WTC11 (cell line): ENCODE measurements around the gene OR13C3. TPM values are rescaled to one million over a fixed set of nuclear protein-coding genes. Genes with fewer than 3 reads are reported as not detected.

ENCODE experiments used
- ATAC-seq: fragments of 200-7000 bp; cut with Tn5 transposase; 2 replicates; pipeline ENCODE4 v1.10.0; 2021; ENCODE audit warnings: mild to moderate bottlenecking, moderate library complexity
- CTCF ChIA-PET: fragments of 300-600 bp; sonication (Branson Sonifier 250); formaldehyde crosslinking; loops from one replicate; lab custom pipeline; 2021; ENCODE audit warnings: antibody characterized with exemption; lab: Charles Lee
- POLR2A ChIA-PET: fragments of 350-600 bp; sonication (Branson Sonifier 250); formaldehyde crosslinking; loops from one replicate; lab custom pipeline; 2021; ENCODE audit warnings: antibody characterized with exemption; lab: Charles Lee
- DNase-seq: peaks from one replicate; pipeline ENCODE4 v3.0.0; 2021; ENCODE audit warnings: low spot score
- H3K27ac Mint-ChIP-seq: 2 replicates; pipeline ENCODE4 v1.8.0; 2021; ENCODE audit warnings: mixed read lengths
- H3K27me3 Mint-ChIP-seq: 2 replicates; pipeline ENCODE4 v1.8.0; 2021; ENCODE audit warnings: low read depth, mild to moderate bottlenecking, moderate library complexity, mixed read lengths
- H3K36me3 Mint-ChIP-seq: 2 replicates; pipeline ENCODE4 v1.8.0; 2021; ENCODE audit warnings: mixed read lengths
- H3K4me1 Mint-ChIP-seq: 2 replicates; pipeline ENCODE4 v1.8.0; 2022; ENCODE audit warnings: mixed read lengths
- H3K4me3 Mint-ChIP-seq: 2 replicates; pipeline ENCODE4 v1.8.0; 2021; ENCODE audit warnings: mild to moderate bottlenecking, moderate library complexity, mixed read lengths
- H3K9me3 Mint-ChIP-seq: 2 replicates; pipeline ENCODE4 v1.8.0; 2021; ENCODE audit warnings: mixed read lengths
- FOXK1 ChIP-seq: sonication (generic); formaldehyde crosslinking; IDR thresholded peaks from 2 replicates; pipeline ENCODE4 v1.8.0; 2022; ENCODE audit warnings: mild to moderate bottlenecking, moderate library complexity, missing genetic modification reagents
- JUN ChIP-seq: sonication (generic); formaldehyde crosslinking; IDR thresholded peaks from 2 replicates; pipeline ENCODE4 v1.8.0; 2023; ENCODE audit warnings: mild to moderate bottlenecking, missing genetic modification reagents
- MAX ChIP-seq: sonication (generic); formaldehyde crosslinking; IDR thresholded peaks from 2 replicates; pipeline ENCODE4 v1.8.0; 2022; ENCODE audit warnings: mild to moderate bottlenecking, missing genetic modification reagents
- MXD4 ChIP-seq: fragments of 250-450 bp; sonication (Bioruptor Pico); IDR thresholded peaks from 2 replicates; pipeline ENCODE4 v1.8.0; 2021; ENCODE audit warnings: mild to moderate bottlenecking, moderate library complexity, borderline replicate concordance
- NFE2L1 ChIP-seq: sonication (generic); formaldehyde crosslinking; IDR thresholded peaks from 2 replicates; pipeline ENCODE4 v1.8.1; 2023; ENCODE audit warnings: missing genetic modification reagents
- RELA ChIP-seq: sonication (generic); formaldehyde crosslinking; IDR thresholded peaks from 2 replicates; pipeline ENCODE4 v1.8.1; 2022; ENCODE audit warnings: missing genetic modification reagents, mild to moderate bottlenecking, borderline replicate concordance
- SOX15 ChIP-seq: fragments of 250-450 bp; sonication (Bioruptor Pico); IDR thresholded peaks from 2 replicates; pipeline ENCODE4 v1.9.0; 2021; ENCODE audit warnings: mild to moderate bottlenecking
- USF1 ChIP-seq: sonication (generic); formaldehyde crosslinking; IDR thresholded peaks from 2 replicates; pipeline ENCODE4 v1.8.0; 2022; ENCODE audit warnings: mild to moderate bottlenecking, missing genetic modification reagents
- ZNF281 ChIP-seq: sonication (generic); formaldehyde crosslinking; IDR thresholded peaks from 2 replicates; pipeline ENCODE4 v1.8.0; 2023; ENCODE audit warnings: mild to moderate bottlenecking, missing genetic modification reagents
- ZNF396 ChIP-seq: fragments of 250-450 bp; sonication (Bioruptor Pico); IDR thresholded peaks from 2 replicates; pipeline ENCODE4 v1.8.0; 2021; ENCODE audit warnings: mild to moderate bottlenecking, moderate library complexity, borderline replicate concordance
- ZNF416 ChIP-seq: fragments of 250-450 bp; sonication (Bioruptor Pico); IDR thresholded peaks from 2 replicates; pipeline ENCODE4 v1.9.0; 2021; ENCODE audit warnings: mild to moderate bottlenecking, inconsistent platforms
- total RNA-seq: library from RNA; stranded (reverse); gene quantifications from 3 replicates; pipeline ENCODE4 v1.2.3, GENCODE V29; 2021
- TF ChIP-seq, protein P1 (sequence below): sonication (generic); formaldehyde crosslinking; IDR thresholded peaks from 2 replicates; pipeline ENCODE4 v1.8.1; 2022; ENCODE audit warnings: low read depth, missing genetic modification reagents, borderline replicate concordance
- TF ChIP-seq, protein P2 (sequence below): fragments of 250-450 bp; sonication (Bioruptor Pico); IDR thresholded peaks from 2 replicates; pipeline ENCODE4 v1.9.0; 2021; ENCODE audit warnings: mild to moderate bottlenecking
- TF ChIP-seq, protein P3 (sequence below): sonication (generic); formaldehyde crosslinking; conservative IDR thresholded peaks from 2 replicates; pipeline ENCODE4 v1.8.1; 2023; ENCODE audit warnings: mild to moderate bottlenecking, low read depth, missing genetic modification reagents, moderate library complexity
- TF ChIP-seq, protein P4 (sequence below): fragments of 250-450 bp; sonication (Bioruptor Pico); IDR thresholded peaks from 2 replicates; pipeline ENCODE4 v1.9.0; 2021; ENCODE audit warnings: mild to moderate bottlenecking, borderline replicate concordance

Gene OR13C3
- total RNA-seq, 1 experiment from 2014 or later = not detected

- Mint-ChIP-seq H3K9me3 (no peaks in the 10 kb centered on the region), H3K36me3 (no peaks in the 10 kb centered on the region), H3K4me3 (no peak overlapping the region), H3K27ac (no peak overlapping the region), H3K27me3 (no peaks in the 10 kb centered on the region), H3K4me1 (no peaks in the 10 kb centered on the region)
- TF ChIP-seq, protein P1, sequence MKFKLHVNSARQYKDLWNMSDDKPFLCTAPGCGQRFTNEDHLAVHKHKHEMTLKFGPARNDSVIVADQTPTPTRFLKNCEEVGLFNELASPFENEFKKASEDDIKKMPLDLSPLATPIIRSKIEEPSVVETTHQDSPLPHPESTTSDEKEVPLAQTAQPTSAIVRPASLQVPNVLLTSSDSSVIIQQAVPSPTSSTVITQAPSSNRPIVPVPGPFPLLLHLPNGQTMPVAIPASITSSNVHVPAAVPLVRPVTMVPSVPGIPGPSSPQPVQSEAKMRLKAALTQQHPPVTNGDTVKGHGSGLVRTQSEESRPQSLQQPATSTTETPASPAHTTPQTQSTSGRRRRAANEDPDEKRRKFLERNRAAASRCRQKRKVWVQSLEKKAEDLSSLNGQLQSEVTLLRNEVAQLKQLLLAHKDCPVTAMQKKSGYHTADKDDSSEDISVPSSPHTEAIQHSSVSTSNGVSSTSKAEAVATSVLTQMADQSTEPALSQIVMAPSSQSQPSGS (CRISPR knock-in tag) = no peak
- TF ChIP-seq ZNF396 (no peak), JUN (CRISPR knock-in tag) (no peak), NFE2L1 (no peak), USF1 (CRISPR knock-in tag) (no peak), FOXK1 (CRISPR knock-in tag) (no peak), ZNF281 (CRISPR knock-in tag) (no peak), RELA (CRISPR knock-in tag) (no peak), SOX15 (CRISPR knock-in tag) (no peak), MXD4 (no peak), ZNF416 (CRISPR knock-in tag) (no peak), MAX (no peak)
- TF ChIP-seq, protein P2, sequence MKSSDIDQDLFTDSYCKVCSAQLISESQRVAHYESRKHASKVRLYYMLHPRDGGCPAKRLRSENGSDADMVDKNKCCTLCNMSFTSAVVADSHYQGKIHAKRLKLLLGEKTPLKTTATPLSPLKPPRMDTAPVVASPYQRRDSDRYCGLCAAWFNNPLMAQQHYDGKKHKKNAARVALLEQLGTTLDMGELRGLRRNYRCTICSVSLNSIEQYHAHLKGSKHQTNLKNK = no peak
- TF ChIP-seq, protein P3, sequence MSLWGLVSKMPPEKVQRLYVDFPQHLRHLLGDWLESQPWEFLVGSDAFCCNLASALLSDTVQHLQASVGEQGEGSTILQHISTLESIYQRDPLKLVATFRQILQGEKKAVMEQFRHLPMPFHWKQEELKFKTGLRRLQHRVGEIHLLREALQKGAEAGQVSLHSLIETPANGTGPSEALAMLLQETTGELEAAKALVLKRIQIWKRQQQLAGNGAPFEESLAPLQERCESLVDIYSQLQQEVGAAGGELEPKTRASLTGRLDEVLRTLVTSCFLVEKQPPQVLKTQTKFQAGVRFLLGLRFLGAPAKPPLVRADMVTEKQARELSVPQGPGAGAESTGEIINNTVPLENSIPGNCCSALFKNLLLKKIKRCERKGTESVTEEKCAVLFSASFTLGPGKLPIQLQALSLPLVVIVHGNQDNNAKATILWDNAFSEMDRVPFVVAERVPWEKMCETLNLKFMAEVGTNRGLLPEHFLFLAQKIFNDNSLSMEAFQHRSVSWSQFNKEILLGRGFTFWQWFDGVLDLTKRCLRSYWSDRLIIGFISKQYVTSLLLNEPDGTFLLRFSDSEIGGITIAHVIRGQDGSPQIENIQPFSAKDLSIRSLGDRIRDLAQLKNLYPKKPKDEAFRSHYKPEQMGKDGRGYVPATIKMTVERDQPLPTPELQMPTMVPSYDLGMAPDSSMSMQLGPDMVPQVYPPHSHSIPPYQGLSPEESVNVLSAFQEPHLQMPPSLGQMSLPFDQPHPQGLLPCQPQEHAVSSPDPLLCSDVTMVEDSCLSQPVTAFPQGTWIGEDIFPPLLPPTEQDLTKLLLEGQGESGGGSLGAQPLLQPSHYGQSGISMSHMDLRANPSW = no peak
- TF ChIP-seq, protein P4, sequence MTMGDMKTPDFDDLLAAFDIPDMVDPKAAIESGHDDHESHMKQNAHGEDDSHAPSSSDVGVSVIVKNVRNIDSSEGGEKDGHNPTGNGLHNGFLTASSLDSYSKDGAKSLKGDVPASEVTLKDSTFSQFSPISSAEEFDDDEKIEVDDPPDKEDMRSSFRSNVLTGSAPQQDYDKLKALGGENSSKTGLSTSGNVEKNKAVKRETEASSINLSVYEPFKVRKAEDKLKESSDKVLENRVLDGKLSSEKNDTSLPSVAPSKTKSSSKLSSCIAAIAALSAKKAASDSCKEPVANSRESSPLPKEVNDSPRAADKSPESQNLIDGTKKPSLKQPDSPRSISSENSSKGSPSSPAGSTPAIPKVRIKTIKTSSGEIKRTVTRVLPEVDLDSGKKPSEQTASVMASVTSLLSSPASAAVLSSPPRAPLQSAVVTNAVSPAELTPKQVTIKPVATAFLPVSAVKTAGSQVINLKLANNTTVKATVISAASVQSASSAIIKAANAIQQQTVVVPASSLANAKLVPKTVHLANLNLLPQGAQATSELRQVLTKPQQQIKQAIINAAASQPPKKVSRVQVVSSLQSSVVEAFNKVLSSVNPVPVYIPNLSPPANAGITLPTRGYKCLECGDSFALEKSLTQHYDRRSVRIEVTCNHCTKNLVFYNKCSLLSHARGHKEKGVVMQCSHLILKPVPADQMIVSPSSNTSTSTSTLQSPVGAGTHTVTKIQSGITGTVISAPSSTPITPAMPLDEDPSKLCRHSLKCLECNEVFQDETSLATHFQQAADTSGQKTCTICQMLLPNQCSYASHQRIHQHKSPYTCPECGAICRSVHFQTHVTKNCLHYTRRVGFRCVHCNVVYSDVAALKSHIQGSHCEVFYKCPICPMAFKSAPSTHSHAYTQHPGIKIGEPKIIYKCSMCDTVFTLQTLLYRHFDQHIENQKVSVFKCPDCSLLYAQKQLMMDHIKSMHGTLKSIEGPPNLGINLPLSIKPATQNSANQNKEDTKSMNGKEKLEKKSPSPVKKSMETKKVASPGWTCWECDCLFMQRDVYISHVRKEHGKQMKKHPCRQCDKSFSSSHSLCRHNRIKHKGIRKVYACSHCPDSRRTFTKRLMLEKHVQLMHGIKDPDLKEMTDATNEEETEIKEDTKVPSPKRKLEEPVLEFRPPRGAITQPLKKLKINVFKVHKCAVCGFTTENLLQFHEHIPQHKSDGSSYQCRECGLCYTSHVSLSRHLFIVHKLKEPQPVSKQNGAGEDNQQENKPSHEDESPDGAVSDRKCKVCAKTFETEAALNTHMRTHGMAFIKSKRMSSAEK (CRISPR knock-in tag) = no peak
- ChIA-PET CTCF (no interaction called here), POLR2A (no interaction called here)
- no peak for DNase-seq
- ATAC-seq = no peak
These were observed 43.9 kb upstream of the OR13C3 start for GRCh38 chr9:104580562-104580961.
